ENCODE measurements around the gene SLC25A25.

The SLC25A25 gene

GRCh38 chr9:128144239-128145181 lies 76.5 kb downstream of the SLC25A25 start:
- no peak for TF ChIP-seq CTCF (IDR thresholded peaks at IDR 0.05; ENCODE audit: control insufficient read depth, insufficient read depth, low read depth, low read length, missing control alignments)
- no peak for DNase-seq (ENCODE audit: low read depth)
- H3K4me3 ChIP-seq (ENCODE audit: control insufficient read depth, low read depth, low read length) = no peak overlapping the region

DNA sequence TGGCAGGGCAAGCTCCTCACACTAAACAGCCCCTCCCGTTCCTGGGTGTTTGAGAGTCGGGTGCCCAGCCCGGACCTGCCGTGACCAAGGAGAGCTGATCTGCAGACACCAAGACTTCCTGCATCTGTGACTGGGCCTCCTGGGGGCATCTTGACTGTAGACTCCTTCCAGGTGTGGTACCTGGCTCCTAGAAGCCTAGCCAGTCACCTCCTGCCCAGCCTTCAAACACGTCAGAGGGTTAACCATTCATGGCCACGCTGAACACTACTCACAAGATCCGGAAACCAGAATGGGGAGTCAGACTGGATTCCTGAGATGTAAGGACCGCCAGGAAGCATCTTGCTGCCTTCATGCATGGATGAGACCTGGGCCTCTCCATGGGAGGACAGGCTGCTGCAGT lies 77.5 kb downstream of the SLC25A25 start:
- H3K4me3 ChIP-seq (ENCODE audit: control insufficient read depth, low read depth, low read length) = no peak overlapping the region
- DNase-seq (ENCODE audit: low read depth) = no peak
- no peak for TF ChIP-seq CTCF (IDR thresholded peaks at IDR 0.05; ENCODE audit: control insufficient read depth, insufficient read depth, low read depth, low read length, missing control alignments)

- TF ChIP-seq CTCF (IDR thresholded peaks at IDR 0.05; ENCODE audit: control insufficient read depth, insufficient read depth, low read depth, low read length, missing control alignments) = no peak
These were observed 77.9 kb downstream of the SLC25A25 start for GRCh38 chr9:128145951-128146351.

GRCh38 chr9:128146591-128147120 lies 78.6 kb downstream of the SLC25A25 start:
- no peak for TF ChIP-seq CTCF (IDR thresholded peaks at IDR 0.05; ENCODE audit: control insufficient read depth, insufficient read depth, low read depth, low read length, missing control alignments)
- no peak for DNase-seq (ENCODE audit: low read depth)
- no peak overlapping the region for H3K4me3 ChIP-seq (ENCODE audit: control insufficient read depth, low read depth, low read length)

More at GRCh38 chr9:128145951-128146351, 77.9 kb downstream of the SLC25A25 start:
- H3K4me3 ChIP-seq (ENCODE audit: control insufficient read depth, low read depth, low read length) = no peak overlapping the region
- no peak for DNase-seq (ENCODE audit: low read depth)

DNA sequence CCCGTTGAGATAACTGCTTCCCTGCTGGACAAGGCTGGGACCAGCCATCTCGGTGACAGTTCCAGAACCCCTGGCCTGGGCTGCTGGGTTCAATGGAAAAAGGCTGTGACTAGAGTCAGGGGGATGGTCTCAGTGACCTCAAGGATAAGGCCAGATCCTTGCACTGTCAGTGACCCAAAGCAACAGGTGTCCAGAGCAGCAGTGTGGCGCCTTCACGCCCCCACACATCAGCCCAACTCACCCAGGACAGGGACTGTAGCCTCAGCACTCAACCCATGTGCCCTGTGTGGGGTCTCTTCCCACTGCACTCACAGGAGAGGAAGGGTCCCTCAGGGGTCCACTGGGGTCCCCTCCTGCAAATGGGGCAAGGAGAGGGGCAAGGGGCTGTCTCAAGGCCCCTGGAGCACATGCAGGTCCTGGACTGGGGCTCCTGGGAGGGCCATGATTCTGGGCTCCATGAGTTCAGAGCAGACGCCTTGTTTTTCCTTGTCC lies 80.5 kb downstream of the SLC25A25 start:
- TF ChIP-seq CTCF (IDR thresholded peaks at IDR 0.05; ENCODE audit: control insufficient read depth, insufficient read depth, low read depth, low read length, missing control alignments) = no peak
- no peak for DNase-seq (ENCODE audit: low read depth)
- no peak overlapping the region for H3K4me3 ChIP-seq (ENCODE audit: control insufficient read depth, low read depth, low read length)

GRCh38 chr9:128149001-128149701 lies 81.1 kb downstream of the SLC25A25 start, which contains the start of gene LCN2:
LCN2 (plus strand) TSS chr9:128149453; CDS start chr9:128149526, 73 bp downstream.
- no peak for DNase-seq (ENCODE audit: low read depth)
- no peak within 1 kb of the TSS for H3K4me3 ChIP-seq (ENCODE audit: control insufficient read depth, low read depth, low read length)
- TF ChIP-seq CTCF (IDR thresholded peaks at IDR 0.05; ENCODE audit: control insufficient read depth, insufficient read depth, low read depth, low read length, missing control alignments) = no peak

Measured in AG09309 (cell line).